Rectal smooth muscle tissue (tissue), 1 donor: ENCODE results near the gene PLEKHD1.

Source experiments
- H3K27ac ChIP-seq: one replicate; pipeline ENCODE4 v1.7.0; 2013; ENCODE audit warnings: low read depth, low read length, inconsistent platforms
- H3K27me3 ChIP-seq: one replicate; pipeline ENCODE4 v1.7.0; 2013; ENCODE audit warnings: low read length; ENCODE audit not compliant: control insufficient read depth, insufficient read depth
- H3K36me3 ChIP-seq: one replicate; pipeline ENCODE4 v1.7.0; 2013; ENCODE audit warnings: low read length; ENCODE audit not compliant: control insufficient read depth, insufficient read depth
- H3K4me1 ChIP-seq: one replicate; pipeline ENCODE4 v1.7.0; 2013; ENCODE audit warnings: low read length; ENCODE audit not compliant: control insufficient read depth, insufficient read depth
- H3K4me3 ChIP-seq: one replicate; pipeline ENCODE4 v1.7.0; 2013; ENCODE audit warnings: low read length
- H3K9ac ChIP-seq: one replicate; pipeline ENCODE4 v1.7.0; 2013; ENCODE audit warnings: low read length

The PLEKHD1 gene

GRCh38 chr14:69529563-69529962 lies 45.0 kb downstream of the PLEKHD1 start:
- H3K27ac ChIP-seq = no peak overlapping the region
- peaks cover 6% of the 10 kb centered on the region for H3K27me3 ChIP-seq
- no peaks in the 10 kb centered on the region for H3K36me3 ChIP-seq
- H3K9ac ChIP-seq = no peak overlapping the region
- no peaks in the 10 kb centered on the region for H3K4me1 ChIP-seq
- no peak overlapping the region for H3K4me3 ChIP-seq

GRCh38 chr14:69530095-69530494 lies 45.6 kb downstream of the PLEKHD1 start:
- Histone ChIP-seq H3K4me3 (no peak overlapping the region), H3K4me1 (no peaks in the 10 kb centered on the region), H3K27me3 (peaks cover 6% of the 10 kb centered on the region), H3K9ac (no peak overlapping the region), H3K36me3 (no peaks in the 10 kb centered on the region), H3K27ac (no peak overlapping the region)

- H3K4me1 ChIP-seq = no peaks in the 10 kb centered on the region
- peaks cover 6% of the 10 kb centered on the region for H3K27me3 ChIP-seq
- H3K9ac ChIP-seq = no peak overlapping the region
- no peaks in the 10 kb centered on the region for H3K36me3 ChIP-seq
- H3K27ac ChIP-seq = no peak overlapping the region
- H3K4me3 ChIP-seq = no peak overlapping the region
These were observed 46.6 kb downstream of the PLEKHD1 start for GRCh38 chr14:69531135-69531534.

GRCh38 chr14:69532561-69533340 lies 48.2 kb downstream of the PLEKHD1 start:
- H3K36me3 ChIP-seq = no peaks in the 10 kb centered on the region
- H3K27me3 ChIP-seq = peaks cover 6% of the 10 kb centered on the region
- H3K4me3 ChIP-seq = no peak overlapping the region
- H3K9ac ChIP-seq = no peak overlapping the region
- no peaks in the 10 kb centered on the region for H3K4me1 ChIP-seq
- H3K27ac ChIP-seq = no peak overlapping the region

GRCh38 chr14:69535230-69535848 lies 50.8 kb downstream of the PLEKHD1 start:
- H3K9ac ChIP-seq = no peak overlapping the region
- no peak overlapping the region for H3K4me3 ChIP-seq
- no peaks in the 10 kb centered on the region for H3K36me3 ChIP-seq
- peaks cover 6% of the 10 kb centered on the region for H3K27me3 ChIP-seq
- H3K27ac ChIP-seq = no peak overlapping the region
- no peaks in the 10 kb centered on the region for H3K4me1 ChIP-seq

- Histone ChIP-seq H3K36me3 (no peaks in the 10 kb centered on the region), H3K9ac (no peak overlapping the region), H3K4me3 (no peak overlapping the region), H3K27ac (no peak overlapping the region), H3K27me3 (peaks cover 6% of the 10 kb centered on the region), H3K4me1 (no peaks in the 10 kb centered on the region)
These were observed 52.4 kb downstream of the PLEKHD1 start for GRCh38 chr14:69536971-69537370.

GRCh38 chr14:69537900-69538299 lies 53.4 kb downstream of the PLEKHD1 start:
- Histone ChIP-seq H3K27ac (no peak overlapping the region), H3K9ac (no peak overlapping the region), H3K36me3 (no peaks in the 10 kb centered on the region), H3K4me3 (no peak overlapping the region), H3K27me3 (peaks cover 4% of the 10 kb centered on the region), H3K4me1 (no peaks in the 10 kb centered on the region)

- no peak overlapping the region for H3K27ac ChIP-seq
- no peaks in the 10 kb centered on the region for H3K36me3 ChIP-seq
- no peak overlapping the region for H3K9ac ChIP-seq
- no peaks in the 10 kb centered on the region for H3K27me3 ChIP-seq
- H3K4me3 ChIP-seq = no peak overlapping the region
- no peaks in the 10 kb centered on the region for H3K4me1 ChIP-seq
These were observed 54.2 kb downstream of the PLEKHD1 start for GRCh38 chr14:69538766-69539165.

GRCh38 chr14:69539631-69540410 lies 55.3 kb downstream of the PLEKHD1 start:
- H3K36me3 ChIP-seq = no peaks in the 10 kb centered on the region
- H3K4me1 ChIP-seq = no peaks in the 10 kb centered on the region

GRCh38 chr14:69540654-69541335 lies 56.3 kb downstream of the PLEKHD1 start:
- Histone ChIP-seq H3K4me1 (no peaks in the 10 kb centered on the region), H3K27me3 (no peaks in the 10 kb centered on the region), H3K9ac (no peak overlapping the region), H3K36me3 (no peaks in the 10 kb centered on the region), H3K27ac (no peak overlapping the region), H3K4me3 (no peak overlapping the region)

More at GRCh38 chr14:69539631-69540410, 55.3 kb downstream of the PLEKHD1 start:
- Histone ChIP-seq H3K27me3 (no peaks in the 10 kb centered on the region), H3K9ac (no peak overlapping the region), H3K4me3 (no peak overlapping the region), H3K27ac (no peak overlapping the region)

- no peaks in the 10 kb centered on the region for H3K27me3 ChIP-seq
- no peaks in the 10 kb centered on the region for H3K4me1 ChIP-seq
- H3K36me3 ChIP-seq = no peaks in the 10 kb centered on the region
- no peak overlapping the region for H3K4me3 ChIP-seq
- H3K9ac ChIP-seq = no peak overlapping the region
- no peak overlapping the region for H3K27ac ChIP-seq
These were observed 57.8 kb downstream of the PLEKHD1 start for GRCh38 chr14:69542311-69542710.
